BLaER1 (cell line): ENCODE results near the gene SMYD3.
"Not testable (repeated sequence)": the region's sequence is repeated elsewhere in the genome, so short reads cannot be mapped to it uniquely, and the experiment has no call there.

Experiments
- H3K27ac ChIP-seq: shearing (Covaris generic); formaldehyde crosslinking; 2 replicates; pipeline ENCODE4 v1.8.1; 2022
- H3K27me3 ChIP-seq: shearing (Covaris generic); formaldehyde crosslinking; 2 replicates; pipeline ENCODE4 v1.8.1; 2022
- H3K36me3 ChIP-seq: shearing (Covaris generic); formaldehyde crosslinking; 2 replicates; pipeline ENCODE4 v1.8.1; 2022
- H3K4me1 ChIP-seq: shearing (Covaris generic); formaldehyde crosslinking; 2 replicates; pipeline ENCODE4 v1.8.1; 2022
- H3K4me2 ChIP-seq: shearing (Covaris generic); formaldehyde crosslinking; 2 replicates; pipeline ENCODE4 v1.8.1; 2022
- H3K4me3 ChIP-seq: shearing (Covaris generic); formaldehyde crosslinking; 2 replicates; pipeline ENCODE4 v1.8.1; 2022
- H3K9ac ChIP-seq: shearing (Covaris generic); formaldehyde crosslinking; 2 replicates; pipeline ENCODE4 v1.8.1; 2022
- H3K9me3 ChIP-seq: shearing (Covaris generic); formaldehyde crosslinking; 2 replicates; pipeline ENCODE4 v1.8.1; 2022
- H4K20me1 ChIP-seq: shearing (Covaris generic); formaldehyde crosslinking; 2 replicates; pipeline ENCODE4 v1.8.1; 2022
- Cebpa-rat ChIP-seq: shearing (Covaris generic); IDR thresholded peaks from 2 replicates; pipeline ENCODE4 v1.8.1; 2022

The SMYD3 gene

DNA sequence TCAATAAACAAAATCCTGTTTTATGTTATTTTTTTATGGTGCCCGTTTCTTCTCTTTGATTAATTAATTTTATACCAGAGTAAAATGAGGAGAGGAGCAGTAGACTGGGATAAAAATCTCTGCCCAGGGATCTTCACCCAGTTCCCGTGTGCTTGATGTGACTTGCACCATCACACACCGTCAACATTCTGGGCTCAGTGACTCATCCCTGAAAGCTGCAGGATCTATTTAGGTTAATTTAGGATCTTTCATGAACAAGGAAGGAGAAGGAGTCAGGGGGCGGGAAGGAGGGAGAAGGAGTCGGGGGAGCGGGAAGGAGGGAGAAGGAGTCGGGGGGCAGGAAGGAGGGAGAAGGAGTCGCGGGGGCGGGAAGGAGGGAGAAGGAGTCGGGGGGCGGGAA, 182.4 kb downstream of the SMYD3 start:
- peaks cover 2% of the 10 kb centered on the region; the same call in 1 of the 2 replicates for H3K9me3 ChIP-seq
- no peak overlapping the region for H3K4me2 ChIP-seq
- H3K36me3 ChIP-seq = peaks cover 11% of the 10 kb centered on the region
- H4K20me1 ChIP-seq = no peaks in the 10 kb centered on the region
- no peak overlapping the region for H3K27ac ChIP-seq
- H3K9ac ChIP-seq = no peak overlapping the region
- no peak for TF ChIP-seq Cebpa-rat
- H3K27me3 ChIP-seq = no peaks in the 10 kb centered on the region
- no peak overlapping the region for H3K4me3 ChIP-seq
- H3K4me1 ChIP-seq = peaks cover 11% of the 10 kb centered on the region

DNA sequence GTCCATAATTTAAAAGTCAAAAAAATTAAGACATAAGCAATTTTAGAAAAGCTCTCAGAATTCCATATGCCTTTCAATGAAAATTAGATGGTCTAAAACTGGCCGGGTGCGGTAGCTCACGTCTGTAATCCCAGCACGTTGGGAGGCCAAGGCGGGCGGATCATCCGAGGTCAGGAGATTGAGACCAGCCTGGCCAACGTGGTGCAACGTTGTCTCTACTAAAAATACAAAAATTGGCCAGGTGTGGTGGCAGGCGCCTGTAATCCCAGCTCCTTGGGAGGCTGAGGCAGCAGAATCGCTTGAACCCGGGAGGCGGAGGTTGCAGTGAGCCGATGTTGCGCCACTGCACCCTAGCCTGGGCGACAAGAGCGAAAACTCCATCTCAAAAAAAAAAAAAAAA, 183.0 kb downstream of the SMYD3 start:
- H3K4me1 ChIP-seq = peaks cover 11% of the 10 kb centered on the region
- H4K20me1 ChIP-seq, H3K27ac ChIP-seq, H3K4me2 ChIP-seq, H3K27me3 ChIP-seq, H3K9me3 ChIP-seq, H3K4me3 ChIP-seq, H3K9ac ChIP-seq, H3K36me3 ChIP-seq: not testable (repeated sequence)

DNA sequence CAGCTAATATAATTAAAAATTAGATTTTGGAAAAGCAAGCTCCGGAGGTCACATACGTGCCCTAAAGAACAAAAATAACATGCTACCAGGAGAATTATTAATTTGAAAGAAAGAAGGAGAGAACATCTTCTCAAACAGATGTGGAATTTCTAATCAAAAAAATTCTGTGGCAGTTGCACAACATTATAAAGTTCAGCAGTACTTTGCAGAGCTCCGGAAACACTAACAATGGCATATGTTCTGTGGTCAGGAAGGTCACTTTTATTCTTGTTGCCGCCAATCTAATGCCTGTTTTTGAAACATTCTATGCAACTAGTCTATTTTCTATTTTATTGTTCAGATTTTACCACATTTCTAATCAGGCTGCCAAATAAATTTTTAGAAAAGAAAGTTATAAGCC, 186.8 kb downstream of the SMYD3 start:
- H3K9me3 ChIP-seq = no peaks in the 10 kb centered on the region
- H3K4me1 ChIP-seq = peaks cover 11% of the 10 kb centered on the region
- TF ChIP-seq Cebpa-rat = no peak
- H3K4me3 ChIP-seq = no peak overlapping the region
- H3K27ac ChIP-seq = no peak overlapping the region
- no peak overlapping the region for H3K9ac ChIP-seq
- no peaks in the 10 kb centered on the region for H4K20me1 ChIP-seq
- H3K4me2 ChIP-seq = peak overlapping the region; percentile 20; the same call in 1 of the 2 replicates
- no peaks in the 10 kb centered on the region for H3K27me3 ChIP-seq
- peaks cover 4% of the 10 kb centered on the region; the same call in 1 of the 2 replicates for H3K36me3 ChIP-seq

DNA sequence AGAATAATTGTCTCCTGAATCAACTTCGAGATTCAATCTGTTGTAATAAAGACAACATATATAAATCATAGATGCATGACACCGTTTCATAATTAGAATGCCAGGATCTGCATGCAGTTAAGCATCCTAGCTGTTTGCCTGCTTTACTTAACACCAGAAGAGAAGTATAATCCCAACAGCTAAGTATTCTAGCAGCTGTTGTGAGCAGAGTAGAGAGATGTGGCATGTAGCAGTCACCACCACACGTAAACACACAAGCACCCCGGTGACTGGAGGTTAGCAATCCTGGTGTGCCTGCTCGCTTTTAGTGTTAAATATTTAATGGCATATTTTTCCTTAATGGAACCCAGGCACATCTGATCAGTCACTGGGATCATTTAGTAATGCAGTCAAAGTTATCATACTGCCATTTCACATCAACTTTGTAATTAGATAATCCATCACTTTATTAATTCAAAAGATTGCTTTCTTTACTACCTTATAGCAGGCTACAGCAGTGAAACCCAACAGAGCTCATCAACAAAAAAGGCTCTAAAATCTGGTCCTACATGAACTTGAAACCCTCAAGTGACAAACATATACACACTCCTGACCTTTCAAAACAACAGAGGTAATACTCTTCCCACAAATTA, 187.9 kb downstream of the SMYD3 start:
- Histone ChIP-seq H3K36me3 (peaks cover 2% of the 10 kb centered on the region; the same call in 1 of the 2 replicates), H3K27me3 (no peaks in the 10 kb centered on the region), H4K20me1 (no peaks in the 10 kb centered on the region), H3K9me3 (no peaks in the 10 kb centered on the region), H3K4me2 (no peak overlapping the region), H3K4me1 (peaks cover 11% of the 10 kb centered on the region), H3K9ac (no peak overlapping the region), H3K4me3 (no peak overlapping the region), H3K27ac (no peak overlapping the region)
- no peak for TF ChIP-seq Cebpa-rat

DNA sequence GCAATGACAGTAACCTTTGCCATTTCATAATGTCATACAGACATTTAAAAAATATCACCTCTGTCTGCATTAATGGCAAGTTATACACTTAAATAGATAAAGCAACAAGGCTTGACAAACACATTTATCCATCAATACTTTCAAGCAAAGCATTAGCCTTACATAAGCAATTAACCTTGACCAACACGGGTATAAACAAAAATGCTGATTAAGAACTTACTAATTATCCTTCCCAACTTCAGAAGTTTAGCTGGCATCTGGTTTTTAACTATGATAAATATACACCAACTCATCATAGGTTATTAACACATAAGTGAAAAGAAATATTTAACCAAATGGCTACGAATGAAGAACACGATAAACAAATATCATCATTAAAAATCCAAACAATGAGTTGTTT, 188.5 kb downstream of the SMYD3 start:
- Histone ChIP-seq H3K9ac (no peak overlapping the region), H3K27me3 (no peaks in the 10 kb centered on the region), H3K4me3 (no peak overlapping the region), H3K4me1 (peaks cover 11% of the 10 kb centered on the region), H3K9me3 (no peaks in the 10 kb centered on the region), H4K20me1 (no peaks in the 10 kb centered on the region), H3K36me3 (no peaks in the 10 kb centered on the region), H3K27ac (no peak overlapping the region), H3K4me2 (no peak overlapping the region)
- TF ChIP-seq Cebpa-rat = no peak

DNA sequence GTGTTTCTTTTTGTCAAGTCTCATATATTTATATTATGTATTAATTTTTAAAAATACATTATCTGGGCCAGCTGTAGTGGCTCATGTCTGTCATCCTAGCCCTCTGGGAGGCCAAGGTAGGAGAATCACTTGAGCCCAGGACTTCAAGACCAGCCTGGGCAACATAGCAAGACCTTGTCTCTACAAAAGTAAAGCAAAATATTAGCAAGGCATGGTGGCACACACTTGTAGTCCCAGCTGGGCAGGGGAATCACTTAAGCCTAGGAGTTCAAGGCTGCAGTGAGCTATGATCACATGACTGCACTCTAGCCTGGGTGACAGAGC, 189.1 kb downstream of the SMYD3 start:
- H3K9me3 ChIP-seq = no peaks in the 10 kb centered on the region
- peaks cover 4% of the 10 kb centered on the region; the same call in 1 of the 2 replicates for H3K36me3 ChIP-seq
- no peaks in the 10 kb centered on the region for H4K20me1 ChIP-seq
- H3K4me1 ChIP-seq = peaks cover 11% of the 10 kb centered on the region
- H3K27ac ChIP-seq = no peak overlapping the region
- H3K4me3 ChIP-seq = no peak overlapping the region
- no peak overlapping the region for H3K9ac ChIP-seq
- H3K27me3 ChIP-seq = no peaks in the 10 kb centered on the region
- TF ChIP-seq Cebpa-rat = no peak
- no peak overlapping the region for H3K4me2 ChIP-seq

DNA sequence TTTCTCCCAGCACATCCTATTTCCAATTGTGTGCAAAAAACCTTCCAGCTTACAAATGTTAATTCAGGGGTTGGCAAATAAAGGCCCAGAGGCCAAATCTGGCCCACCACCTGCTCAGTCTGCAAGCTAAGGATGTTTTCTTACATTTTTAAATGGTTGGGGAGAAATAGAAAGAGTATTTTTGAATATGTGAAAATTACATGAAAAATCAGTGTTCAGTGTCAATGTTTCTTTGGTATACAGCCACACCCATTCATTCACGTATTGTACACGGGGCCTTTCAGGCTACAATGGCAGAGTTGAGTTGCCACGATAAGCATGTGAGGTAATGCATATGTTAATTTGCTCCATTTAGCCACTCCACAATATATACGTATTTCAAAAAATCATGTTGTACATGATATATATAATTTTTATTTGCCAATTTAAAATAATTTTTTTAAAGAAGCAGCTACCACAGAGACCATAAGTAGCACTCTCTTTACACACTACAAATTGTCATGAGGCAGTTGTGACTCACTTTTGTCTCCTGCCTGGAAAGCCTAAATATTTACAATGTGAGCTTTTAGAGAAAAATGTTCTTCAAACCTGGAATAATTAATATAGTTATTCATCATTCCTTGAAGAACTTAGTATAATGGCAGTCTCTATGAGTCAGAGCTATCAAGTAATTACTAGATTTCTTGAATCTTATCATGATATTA, 189.6 kb downstream of the SMYD3 start:
- peaks cover 8% of the 10 kb centered on the region; the same call in 1 of the 2 replicates for H3K36me3 ChIP-seq
- no peak overlapping the region for H3K4me3 ChIP-seq
- no peak for TF ChIP-seq Cebpa-rat
- no peak overlapping the region for H3K27ac ChIP-seq
- H3K9me3 ChIP-seq = no peaks in the 10 kb centered on the region
- H3K4me1 ChIP-seq = peaks cover 11% of the 10 kb centered on the region
- no peaks in the 10 kb centered on the region for H3K27me3 ChIP-seq
- no peak overlapping the region for H3K9ac ChIP-seq
- H4K20me1 ChIP-seq = no peaks in the 10 kb centered on the region
- no peak overlapping the region for H3K4me2 ChIP-seq

DNA sequence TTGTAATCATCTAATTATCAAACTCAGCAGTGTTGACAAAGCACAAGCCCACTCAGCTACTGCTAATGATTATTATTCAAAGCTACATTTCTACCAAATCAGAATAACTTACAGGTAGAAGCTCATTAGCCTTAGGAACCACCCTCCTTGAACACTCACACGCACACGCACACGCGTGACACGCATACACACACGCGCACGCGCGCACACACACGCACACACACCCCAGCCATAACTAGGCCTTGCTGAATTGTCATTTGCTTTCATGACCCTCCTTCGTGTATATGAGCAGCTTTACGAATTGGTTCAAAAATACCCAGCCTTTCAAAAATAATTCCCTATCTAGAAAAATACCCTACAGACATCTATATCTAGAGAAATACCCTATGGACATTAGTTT, 195.6 kb downstream of the SMYD3 start:
- Histone ChIP-seq H3K4me3 (no peak overlapping the region), H3K4me2 (no peak overlapping the region), H3K36me3 (peaks cover 11% of the 10 kb centered on the region; the same call in 1 of the 2 replicates), H3K9me3 (no peaks in the 10 kb centered on the region), H3K4me1 (no peaks in the 10 kb centered on the region), H3K9ac (no peak overlapping the region), H4K20me1 (no peaks in the 10 kb centered on the region), H3K27me3 (no peaks in the 10 kb centered on the region), H3K27ac (no peak overlapping the region)
- no peak for TF ChIP-seq Cebpa-rat

DNA sequence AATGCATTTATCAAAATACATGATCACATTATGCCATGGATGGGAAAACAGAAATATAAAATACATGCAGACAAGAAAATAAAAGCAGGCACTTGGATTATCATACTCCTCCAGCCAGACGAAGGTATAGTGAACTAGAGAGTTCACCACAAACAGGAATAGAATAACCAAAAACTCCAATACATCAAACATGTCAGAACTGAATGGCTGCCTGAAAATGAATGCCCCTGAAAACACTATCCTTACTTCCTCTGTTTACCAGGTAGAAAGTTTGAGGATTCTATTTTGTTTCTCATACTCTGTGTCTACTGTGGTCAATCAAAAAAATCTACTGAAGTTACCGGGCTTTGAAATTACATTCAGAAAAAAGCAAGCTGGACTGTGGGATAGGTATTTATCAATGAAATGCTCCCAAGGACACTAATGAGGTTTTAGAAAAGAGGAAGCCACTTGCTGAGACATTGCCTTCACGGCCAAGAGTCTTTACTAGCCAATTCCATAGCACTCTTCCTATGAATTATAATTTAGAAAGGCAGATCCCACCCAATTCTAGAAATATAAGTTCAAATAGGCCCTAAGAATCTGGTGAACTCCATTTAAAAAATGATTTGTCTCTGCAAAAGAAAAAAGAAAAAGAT, 197.7 kb downstream of the SMYD3 start:
- no peaks in the 10 kb centered on the region for H3K27me3 ChIP-seq
- no peak overlapping the region for H3K27ac ChIP-seq
- H3K9ac ChIP-seq = no peak overlapping the region
- no peak overlapping the region for H3K4me2 ChIP-seq
- H3K36me3 ChIP-seq = peaks cover 11% of the 10 kb centered on the region; the same call in 1 of the 2 replicates
- no peaks in the 10 kb centered on the region for H3K9me3 ChIP-seq
- H3K4me3 ChIP-seq = no peak overlapping the region
- H4K20me1 ChIP-seq = no peaks in the 10 kb centered on the region
- H3K4me1 ChIP-seq = no peaks in the 10 kb centered on the region
- no peak for TF ChIP-seq Cebpa-rat

DNA sequence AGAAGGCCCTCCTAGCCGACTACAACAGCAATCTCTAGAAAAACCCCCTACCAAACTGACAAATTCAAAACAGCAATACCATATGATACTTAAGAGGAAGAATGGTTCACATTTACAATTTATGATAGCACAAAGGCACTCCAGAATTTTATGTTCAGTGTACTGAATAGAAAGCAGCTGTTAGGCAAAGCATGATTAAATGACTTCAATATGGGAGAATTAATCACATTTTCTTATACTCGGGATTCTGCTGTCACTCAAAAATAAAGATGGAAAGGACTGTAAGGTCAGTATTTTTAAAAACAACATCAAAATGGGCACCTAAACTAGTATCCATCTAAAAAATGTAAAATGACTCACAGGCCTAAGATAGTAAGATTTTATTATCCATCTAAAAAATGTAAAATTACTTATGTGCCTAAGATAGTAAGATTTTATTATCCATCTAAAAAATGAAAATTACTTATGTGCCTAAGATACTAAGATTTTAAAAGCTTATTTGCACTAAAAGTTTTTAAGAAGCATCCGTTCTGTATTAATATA, 198.5 kb downstream of the SMYD3 start:
- no peak for TF ChIP-seq Cebpa-rat
- no peak overlapping the region for H3K4me3 ChIP-seq
- no peaks in the 10 kb centered on the region for H3K4me1 ChIP-seq
- no peaks in the 10 kb centered on the region for H3K27me3 ChIP-seq
- H4K20me1 ChIP-seq = no peaks in the 10 kb centered on the region
- H3K27ac ChIP-seq = no peak overlapping the region
- H3K9me3 ChIP-seq = no peaks in the 10 kb centered on the region
- H3K36me3 ChIP-seq = peaks cover 11% of the 10 kb centered on the region; the same call in 1 of the 2 replicates
- H3K4me2 ChIP-seq = no peak overlapping the region
- no peak overlapping the region for H3K9ac ChIP-seq
